Occipital lobe (tissue), 2 donors: ENCODE data around the gene SLC25A28. TPM values are rescaled to one million over a fixed set of nuclear protein-coding genes. Genes with fewer than 3 reads are reported as not detected.

Experiments used
- DNase-seq: peaks from one replicate; lab custom pipeline; 2025; lab: John Stamatoyannopoulos, UW
- total RNA-seq: library from RNA; depleted of rRNA; stranded (reverse); fragments of >200 nt; gene quantifications from one replicate; pipeline ENCODE4 v1.2.3, GENCODE V29; 2014

SLC25A28 gene, protein sequence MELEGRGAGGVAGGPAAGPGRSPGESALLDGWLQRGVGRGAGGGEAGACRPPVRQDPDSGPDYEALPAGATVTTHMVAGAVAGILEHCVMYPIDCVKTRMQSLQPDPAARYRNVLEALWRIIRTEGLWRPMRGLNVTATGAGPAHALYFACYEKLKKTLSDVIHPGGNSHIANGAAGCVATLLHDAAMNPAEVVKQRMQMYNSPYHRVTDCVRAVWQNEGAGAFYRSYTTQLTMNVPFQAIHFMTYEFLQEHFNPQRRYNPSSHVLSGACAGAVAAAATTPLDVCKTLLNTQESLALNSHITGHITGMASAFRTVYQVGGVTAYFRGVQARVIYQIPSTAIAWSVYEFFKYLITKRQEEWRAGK
- 18.6 TPM for total RNA-seq

DNA sequence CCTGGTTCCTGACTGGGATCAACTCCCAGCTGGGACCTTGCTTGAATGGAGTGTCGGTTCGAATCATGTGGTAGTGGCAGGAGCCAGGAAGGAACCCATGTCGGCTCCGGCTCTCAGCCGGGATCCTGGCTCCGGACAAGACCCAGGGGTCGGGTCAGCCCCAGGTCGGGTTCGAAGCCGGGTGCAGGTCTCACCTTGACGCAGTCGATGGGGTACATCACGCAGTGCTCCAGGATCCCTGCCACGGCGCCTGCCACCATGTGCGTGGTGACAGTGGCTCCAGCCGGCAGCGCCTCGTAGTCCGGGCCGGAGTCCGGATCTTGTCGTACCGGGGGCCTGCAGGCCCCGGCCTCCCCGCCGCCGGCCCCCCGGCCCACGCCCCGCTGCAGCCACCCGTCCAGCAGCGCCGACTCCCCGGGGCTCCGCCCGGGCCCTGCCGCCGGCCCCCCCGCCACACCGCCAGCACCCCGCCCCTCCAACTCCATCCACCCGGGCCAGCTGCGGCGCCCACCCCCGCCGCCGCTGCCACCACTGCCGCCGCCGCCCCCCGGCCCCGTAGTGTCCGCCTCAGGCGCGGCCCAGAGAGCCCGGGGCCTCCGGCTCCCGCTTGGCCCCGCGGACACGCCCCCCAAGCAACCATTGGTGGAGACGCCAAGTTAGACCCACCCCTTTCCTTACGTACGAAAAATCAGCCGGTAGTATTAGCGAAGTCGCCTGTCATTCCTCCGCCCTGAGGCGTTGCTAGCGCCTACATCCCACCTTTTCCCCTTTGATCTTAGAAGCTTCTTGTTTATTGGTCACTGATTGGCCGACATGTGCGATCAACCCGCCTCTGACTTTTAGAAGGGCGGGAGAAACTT is at the start of gene SLC25A28:
TSS of gene SLC25A28 (minus strand) at position 589 of the 860 bp plus-strand sequence. CDS start at position 485, 104 bp downstream.
- DNase-seq: peak; percentile 96

DNA sequence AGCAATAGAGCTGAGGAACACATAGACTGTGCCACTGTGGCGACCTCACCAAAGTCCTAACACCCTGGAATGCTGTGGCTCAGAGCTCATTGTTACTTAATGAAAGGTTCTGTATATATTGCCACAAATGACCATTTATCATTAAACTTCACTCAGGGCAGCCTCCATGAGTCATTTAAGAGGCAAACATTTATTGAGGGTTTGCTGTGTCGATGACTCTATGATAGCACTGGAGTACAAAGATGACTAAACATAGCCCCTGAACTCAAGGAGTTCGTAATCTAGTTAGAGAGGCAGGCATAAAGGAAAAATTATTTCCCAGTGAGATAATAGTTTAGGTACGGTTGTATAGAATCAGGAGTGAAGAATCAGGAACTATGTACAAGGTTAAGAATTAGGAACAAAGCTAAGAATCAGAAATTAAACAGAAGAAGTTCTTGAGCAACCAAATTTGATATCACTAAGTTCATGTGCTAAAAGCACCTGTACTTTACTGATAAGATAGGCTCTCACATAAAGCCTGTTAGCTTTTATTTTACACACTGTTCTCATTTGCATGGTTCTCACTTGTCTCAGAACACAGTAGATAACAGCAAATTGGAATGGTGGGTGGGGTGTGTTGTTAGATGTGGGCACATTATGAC is 47.0 kb upstream of the SLC25A28 start:
- no peak for DNase-seq

DNA sequence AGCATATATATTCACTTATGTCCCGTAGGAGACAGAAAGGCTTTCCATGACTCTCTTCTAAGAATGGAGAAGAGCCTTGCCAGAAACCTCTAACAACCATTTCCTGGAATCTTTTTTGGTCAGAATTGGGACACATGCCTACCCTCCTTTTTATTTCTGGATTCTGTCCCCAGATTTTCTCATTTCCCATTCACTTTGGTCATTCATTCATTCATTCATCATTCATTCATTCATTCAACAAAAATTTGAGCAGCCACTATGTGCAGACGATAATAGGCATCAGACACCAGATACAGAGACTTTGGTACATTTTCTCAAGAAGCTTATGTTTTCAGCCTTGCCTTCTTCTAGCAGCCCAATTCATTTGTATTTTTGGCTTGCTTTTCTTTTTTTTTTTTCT is 45.1 kb upstream of the SLC25A28 start:
- DNase-seq: no peak

DNA sequence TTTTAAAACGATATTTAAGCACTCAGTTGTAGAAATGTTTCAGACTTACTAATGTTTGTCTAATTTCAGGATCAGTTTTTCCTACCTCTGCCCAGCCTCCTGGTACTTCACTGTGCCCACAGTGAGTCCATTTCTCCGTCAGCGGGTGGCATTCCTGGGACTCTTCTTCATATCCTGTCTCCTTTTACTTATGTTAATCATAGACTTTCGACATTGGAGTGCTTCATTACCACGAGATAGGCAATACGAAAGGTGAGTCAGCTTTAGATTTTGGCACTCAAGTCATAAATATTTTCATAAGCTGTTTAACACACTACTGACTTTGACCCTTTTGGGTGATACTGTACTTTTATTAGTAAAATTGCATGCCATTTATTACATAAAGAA is 41.1 kb upstream of the SLC25A28 start:
- DNase-seq: no peak

DNA sequence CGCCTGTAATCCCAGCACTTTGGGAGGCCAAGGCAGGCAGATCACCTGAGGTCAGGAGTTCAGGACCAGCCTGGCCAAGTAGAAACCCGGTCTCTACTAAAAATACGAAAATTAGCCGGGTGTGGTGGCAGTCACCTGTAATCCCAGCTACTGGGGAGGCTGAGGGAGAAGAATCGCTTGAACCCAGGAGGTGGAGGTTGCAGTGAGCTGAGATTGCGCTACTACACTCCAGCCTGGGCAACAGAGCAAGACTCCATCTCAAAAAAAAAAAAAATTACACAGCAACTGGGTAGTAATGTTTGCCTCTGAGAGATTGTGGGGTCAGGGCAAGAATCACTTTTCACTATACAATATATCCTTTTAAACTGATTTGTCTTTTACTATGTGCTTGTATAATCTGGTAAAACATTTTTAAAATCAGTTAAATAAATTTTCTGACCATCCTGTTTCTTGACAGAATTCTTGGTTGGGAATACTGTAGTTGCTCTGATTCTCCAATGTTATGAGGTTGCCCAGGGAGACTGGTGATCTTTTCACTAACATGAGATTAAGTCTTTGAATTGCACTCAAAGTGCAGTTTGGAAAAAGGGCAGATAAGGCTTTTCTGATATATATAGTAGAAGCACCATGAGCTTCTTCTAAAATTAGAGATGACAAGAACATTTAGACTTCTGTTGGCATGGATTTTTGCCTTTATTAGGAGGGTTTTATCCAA is 40.6 kb upstream of the SLC25A28 start:
- no peak for DNase-seq

DNA sequence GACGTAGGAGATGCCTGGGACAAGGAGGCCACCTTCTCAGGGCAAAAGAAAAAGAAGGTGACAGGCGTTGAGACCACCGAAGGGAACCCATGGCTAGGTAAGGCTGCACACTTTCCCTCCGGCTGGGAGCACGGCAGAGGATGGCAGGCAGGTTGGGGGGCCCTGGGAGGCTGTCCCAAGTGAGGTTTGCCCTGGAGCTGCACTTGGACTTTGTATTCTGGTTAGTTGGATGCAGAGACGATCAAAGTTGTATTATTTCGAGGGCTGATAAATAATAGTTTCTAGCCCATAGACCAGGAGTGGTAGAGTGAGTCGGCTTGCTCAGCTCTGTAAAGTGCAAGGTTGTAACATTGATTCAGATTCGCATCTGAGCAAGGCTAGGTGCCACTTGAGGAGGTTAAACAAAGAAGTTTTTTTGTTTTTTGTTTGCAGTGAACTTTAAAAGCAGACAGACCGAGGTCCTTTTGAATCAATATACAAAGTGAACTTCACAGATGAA is 39.7 kb upstream of the SLC25A28 start:
- no peak for DNase-seq

DNA sequence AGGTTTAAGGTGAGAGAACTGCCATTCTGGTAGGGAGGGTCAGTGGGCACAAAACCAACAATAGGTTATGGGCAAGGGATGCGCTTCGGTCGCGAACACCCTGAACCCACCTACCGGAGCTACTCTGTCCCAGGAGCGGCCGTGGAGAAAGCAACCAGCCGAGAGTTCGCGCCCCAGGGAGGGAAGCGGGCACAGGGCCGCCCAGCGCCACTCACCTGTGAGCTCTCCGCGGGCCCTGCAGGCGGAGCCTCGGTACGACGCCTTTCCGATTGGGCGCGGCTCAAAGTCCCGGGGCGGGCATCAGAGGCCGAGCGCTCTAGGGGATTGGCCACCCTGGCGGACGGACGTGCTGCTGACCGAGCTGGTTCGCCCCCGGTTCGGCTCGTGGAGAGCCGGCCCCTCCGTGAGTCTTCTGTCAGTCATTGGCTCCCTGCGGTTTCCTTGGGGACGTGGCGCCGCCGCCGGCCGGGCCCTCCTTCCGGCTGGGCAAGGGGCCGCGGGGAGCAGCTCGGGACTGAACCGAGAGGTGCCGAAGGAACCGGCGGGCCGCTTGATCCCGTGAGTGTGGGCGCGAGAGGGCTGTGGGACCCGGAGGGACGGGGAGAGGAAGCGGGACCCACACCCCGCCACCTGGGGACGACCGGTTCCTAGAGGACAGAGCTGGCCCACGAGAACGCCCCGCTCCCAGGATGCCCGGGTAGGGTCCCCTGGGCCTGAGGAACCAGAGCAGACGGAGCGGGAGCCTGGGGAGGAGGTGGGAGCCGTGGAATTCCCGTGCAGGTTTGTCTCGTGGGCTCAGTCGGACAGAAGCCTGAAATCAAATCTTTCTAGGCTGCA is 39.0 kb upstream of the SLC25A28 start, which contains the start of gene ENTPD7:
TSS of gene ENTPD7 (plus strand) at position 479 of the 837 bp plus-strand sequence. CDS start 448 bp downstream, outside the sequence.
- DNase-seq: peak; percentile 94

DNA sequence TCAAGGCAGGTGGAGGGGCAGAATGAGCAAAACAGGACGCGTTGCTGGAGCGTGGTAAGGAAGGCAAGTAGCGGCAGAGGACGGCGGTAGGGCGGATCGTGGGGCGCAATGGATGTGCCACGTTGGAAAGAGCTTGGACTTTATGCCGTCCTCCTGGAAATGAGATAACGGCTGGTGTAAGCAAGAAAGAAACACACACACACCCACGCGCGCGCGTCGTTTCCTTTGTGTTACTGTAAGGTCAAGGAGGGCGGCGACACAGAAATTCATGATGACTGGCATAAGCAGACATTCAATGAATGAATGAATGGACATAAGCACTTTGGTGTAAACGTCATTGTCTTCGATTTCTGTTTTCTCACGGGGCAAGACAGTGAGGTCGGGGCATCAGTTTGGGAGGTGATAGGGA is 38.4 kb upstream of the SLC25A28 start:
- DNase-seq: no peak

DNA sequence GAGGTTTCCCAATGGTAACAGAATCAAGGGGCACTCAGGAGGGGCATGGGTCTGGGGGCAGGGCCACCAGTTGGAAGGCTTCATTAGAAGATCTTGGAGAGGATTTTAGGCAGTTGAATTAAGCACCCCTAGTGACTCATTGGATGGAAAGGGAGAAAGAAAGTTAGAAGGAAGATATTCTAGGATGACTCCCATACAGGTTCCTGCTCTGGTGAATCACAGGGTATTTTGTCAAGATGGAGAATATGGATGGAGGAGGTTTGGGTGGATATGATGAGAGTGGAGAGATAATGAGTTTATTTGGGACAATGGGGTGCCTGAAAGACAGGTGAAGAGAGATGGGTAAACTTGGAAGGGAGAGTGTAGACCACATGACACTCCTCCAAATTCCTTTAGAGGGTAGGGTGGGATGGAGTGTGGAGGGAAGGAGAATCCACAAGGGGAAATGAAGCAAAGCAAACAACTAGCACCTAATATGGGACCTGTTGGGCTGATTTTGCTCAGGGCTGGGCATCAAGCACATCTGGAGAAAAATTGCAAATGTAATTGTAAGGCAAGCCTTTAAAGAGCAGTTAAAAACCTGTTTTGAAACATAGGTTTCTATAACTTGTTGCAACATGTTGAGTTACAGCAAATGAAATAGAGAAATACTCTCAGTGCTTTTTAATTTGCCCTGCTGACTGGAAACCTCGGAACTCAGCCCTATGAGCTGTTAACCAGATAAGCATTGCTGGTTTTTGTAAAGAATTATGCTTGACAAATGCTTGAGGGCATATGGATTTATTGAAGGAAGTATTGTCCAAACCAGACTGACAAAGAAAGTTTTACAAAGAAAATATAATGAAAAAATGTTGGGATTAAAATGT is 36.2 kb upstream of the SLC25A28 start:
- no peak for DNase-seq

DNA sequence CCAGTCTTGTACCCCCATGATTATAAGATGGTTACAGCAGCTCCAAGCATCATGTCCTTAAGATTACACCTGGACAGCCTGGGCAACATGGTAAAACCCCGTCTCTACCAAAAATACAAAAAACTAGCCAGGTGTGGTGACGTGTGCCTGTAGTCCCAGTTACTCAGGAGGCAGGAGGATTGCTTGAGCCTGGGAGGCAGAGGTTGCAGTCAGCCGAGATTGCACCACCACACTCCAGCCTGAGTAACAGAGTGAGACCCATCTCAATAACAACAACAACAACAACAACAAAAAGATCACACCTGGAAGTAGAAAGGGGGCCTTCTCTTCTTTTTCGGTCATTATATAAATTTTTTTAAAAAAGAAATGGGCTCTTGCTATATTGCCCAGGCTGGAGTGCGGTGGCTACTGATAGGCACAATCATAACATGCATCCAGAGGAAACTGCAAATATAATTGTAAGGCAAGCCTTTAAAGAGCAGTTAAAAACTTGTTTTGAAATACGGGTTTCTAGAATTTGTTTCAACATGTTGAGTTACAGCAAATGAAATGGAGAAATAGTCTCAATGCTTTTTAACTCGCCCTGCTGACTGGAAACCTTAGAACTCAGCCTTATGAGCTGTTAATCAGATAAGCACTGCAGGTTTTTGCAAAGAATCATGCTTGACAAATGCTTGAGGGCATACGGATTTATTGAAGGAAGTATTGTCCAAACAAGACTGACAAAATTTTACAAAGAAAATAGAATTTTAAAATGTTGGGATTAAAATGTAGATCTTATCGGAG is 34.3 kb upstream of the SLC25A28 start:
- no peak for DNase-seq

DNA sequence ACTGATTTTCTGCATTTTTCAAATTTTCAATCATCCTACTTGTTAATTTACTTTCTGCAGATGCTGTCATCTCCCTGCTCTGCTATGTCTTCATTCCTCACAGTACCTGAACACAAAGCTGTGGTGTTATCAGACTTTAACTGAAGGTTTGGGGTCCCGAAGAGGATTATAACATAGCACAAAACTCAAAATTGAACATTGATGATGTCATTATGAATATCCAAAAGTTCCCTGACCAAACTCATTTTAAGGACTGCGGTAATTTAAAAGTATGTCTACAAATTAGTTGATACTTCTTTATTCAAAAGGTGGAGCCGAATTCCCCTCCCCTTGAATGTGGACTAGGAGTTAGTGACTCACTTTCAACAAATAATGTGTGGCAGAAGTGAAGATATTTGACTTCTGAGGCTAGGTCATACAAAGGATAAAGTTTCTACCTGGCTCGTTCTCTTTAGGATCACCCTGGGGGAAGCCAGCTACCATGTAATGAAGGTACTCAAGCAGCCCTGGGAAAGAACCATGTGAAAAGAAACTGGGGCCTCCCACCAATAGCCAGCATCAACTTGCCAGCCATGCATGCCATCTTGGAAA is 32.7 kb upstream of the SLC25A28 start:
- no peak for DNase-seq

DNA sequence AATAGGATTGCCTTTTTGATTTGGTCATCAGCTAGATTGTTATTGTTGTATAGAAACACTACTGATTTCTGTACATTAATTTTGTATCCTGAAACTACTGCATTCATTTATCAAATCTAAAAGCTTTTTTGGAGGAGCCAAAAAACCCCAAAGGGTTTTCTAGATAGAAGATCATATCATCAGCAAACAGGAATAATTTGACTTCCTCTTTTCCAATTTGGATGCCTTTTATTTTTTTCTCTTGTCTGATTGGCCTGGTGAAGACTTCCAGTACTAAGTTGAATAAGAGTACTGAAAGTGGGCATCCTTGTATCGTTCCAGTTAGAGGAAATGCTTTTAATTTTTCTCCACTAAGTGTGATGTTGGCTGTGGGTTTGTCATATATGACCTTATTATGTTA is 28.5 kb upstream of the SLC25A28 start:
- DNase-seq: no peak

DNA sequence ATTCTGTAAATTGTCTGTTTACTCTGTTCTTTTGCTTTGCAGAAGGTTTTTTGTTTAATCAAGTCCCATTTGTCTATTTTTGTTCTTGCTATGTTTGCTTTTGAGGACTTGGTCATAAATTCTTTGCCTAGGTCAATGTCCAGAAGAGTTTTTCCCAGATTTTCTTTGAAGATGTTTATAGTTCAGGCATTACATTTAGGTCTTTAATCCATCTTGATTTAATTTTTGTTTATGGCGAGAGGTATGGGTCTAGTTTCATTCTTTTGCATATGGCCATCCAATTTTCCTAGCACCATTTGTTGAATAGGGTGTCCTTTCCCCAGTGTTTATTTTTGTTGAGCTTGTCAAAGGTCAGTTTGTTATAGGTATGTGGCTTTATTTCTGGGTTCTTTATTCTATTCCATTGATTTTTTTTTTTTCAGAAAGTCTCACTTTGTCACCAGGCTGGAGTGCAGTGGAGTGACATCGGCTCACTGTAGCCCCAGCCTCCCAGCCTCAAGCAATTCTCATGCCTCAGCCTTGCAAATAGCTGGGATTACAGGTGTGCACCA is 27.4 kb upstream of the SLC25A28 start:
- no peak for DNase-seq

DNA sequence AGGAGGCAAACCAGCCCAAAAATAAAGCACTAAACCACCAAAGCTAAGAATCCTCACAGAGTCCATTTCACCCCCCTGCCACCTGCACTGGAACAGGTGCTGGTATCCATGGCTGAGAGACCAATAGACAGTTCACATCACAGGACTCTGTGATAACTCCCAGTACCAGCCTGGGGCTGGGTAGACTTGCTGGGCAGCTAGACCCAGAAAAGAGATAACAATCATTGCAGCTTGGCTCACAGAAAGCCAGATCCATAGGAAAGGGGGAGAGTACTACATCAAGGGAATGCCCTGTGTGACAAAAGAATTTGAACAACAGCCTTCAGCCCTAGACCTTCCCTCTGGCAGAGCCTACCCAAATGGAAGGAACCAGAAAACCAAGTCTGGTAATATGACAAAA is 13.6 kb upstream of the SLC25A28 start:
- no peak for DNase-seq

DNA sequence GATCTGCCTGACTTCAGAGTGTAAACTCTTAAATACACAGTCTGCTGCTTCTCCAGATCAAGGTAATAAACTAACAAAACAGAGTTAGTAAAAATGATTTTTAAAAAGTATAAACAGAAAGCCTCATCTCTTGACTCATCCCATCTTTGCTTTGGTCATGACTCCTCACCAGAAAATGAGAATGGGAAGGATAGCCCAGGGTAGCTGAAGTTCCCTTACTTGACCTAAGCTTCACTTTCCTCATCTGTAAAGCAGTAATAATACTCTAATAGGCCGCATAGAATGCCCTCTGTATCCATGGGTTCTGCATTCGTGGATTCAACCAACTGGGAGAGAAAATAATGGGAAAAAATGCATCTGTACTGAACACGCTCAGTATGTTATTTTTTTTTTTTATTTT is 11.3 kb upstream of the SLC25A28 start:
- no peak for DNase-seq

DNA sequence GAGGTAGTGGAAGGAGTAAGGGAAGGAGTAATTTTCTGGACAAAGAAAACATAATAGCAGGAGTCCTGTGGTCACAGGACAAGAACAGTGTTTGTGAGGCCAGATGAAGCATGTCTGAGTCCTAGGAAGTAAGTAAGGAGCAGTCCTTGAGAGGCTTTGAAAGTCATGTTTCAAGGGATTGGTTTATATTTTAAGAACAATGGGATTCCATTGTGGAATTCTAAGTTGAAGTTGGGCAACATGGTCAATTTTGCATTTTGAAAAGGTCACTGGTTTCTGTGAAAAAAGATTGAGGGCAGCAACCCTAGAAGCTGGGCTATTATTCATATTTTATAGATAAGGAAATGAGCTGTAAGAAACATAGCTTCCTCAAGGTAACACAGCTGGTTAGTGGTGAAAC is 10.8 kb upstream of the SLC25A28 start:
- DNase-seq: no peak

DNA sequence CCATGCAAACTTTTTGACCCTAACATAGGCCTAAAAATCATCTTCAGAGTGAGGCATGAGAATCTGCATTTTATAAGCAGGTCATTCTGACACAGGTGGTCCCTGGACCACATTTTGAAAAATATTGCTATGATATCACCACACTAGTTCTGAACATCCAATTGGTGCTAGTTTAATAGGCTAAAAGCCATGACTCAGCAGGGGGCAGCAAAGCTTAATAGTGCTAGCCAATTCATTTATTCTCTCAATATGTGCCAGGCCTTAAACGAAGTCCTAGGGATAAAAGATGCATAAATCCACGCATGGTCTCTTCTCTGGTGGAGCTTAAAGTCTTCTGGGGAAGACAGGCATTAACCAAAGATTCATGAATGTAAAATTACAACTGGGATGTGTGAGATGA is 10.2 kb upstream of the SLC25A28 start:
- no peak for DNase-seq

DNA sequence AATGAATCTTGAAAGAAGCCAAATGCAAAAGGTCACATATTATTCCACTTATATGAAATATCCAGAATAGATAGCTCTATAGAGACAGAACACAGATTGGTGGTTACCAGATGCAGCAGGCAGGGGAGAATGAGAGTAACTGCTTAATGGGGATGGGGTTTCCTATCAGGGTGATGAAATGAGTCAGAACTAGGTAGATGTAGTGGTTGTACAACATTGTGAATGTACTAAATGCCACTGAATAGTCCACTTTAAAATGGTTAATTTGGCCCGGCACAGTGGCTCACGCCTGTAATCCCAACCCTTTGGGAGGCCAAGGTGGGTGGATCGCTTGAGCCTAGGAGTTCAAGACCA is 9.4 kb upstream of the SLC25A28 start:
- DNase-seq: no peak
